GM18507 (cell line): ENCODE data around the gene ANGEL1.

Experiments
- DNase-seq: peaks from one replicate; pipeline ENCODE4 v3.0.0; 2011; ENCODE audit warnings: low read depth; ENCODE audit not compliant: insufficient read length; ENCODE audit errors: extremely low spot score
- FAIRE-seq: peaks from 2 replicates; lab custom pipeline; 2011; peaks lifted over from hg19 to GRCh38; lab: Jason Lieb, UNC

ANGEL1 gene

DNA sequence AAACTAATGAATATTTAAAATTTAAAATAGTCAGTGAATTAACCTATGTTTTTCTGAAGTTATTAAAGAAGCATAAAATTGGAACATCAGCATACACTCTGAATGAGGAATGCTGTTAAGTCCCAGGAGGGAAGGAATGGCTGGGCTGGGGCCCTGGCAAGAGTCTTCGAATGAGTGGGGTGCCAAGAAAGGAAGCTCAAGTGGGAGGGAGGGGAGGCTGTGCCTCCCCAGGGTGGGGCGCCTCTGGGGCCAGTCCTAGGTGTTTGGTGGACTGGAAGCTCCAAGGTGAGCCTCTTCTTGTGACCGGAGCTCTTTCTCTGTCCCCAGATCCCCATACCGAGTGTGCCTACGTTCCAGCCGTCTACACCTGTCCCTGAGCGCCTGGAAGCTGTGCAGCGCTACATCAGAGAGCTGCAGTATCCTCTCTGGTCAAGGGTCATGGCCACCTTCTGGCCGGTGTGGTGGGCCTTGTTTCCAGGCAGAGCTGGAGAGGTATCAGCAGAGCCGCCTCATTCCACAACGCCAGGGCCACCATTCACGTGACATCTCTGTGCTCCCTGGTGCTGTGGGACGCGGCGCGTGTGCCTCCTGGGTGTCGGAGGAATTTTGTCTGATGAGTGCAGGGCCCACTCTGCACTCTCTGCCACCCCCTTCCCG is 42.9 kb downstream of the ANGEL1 start:
- no peak for FAIRE-seq
- DNase-seq = no peak

DNA sequence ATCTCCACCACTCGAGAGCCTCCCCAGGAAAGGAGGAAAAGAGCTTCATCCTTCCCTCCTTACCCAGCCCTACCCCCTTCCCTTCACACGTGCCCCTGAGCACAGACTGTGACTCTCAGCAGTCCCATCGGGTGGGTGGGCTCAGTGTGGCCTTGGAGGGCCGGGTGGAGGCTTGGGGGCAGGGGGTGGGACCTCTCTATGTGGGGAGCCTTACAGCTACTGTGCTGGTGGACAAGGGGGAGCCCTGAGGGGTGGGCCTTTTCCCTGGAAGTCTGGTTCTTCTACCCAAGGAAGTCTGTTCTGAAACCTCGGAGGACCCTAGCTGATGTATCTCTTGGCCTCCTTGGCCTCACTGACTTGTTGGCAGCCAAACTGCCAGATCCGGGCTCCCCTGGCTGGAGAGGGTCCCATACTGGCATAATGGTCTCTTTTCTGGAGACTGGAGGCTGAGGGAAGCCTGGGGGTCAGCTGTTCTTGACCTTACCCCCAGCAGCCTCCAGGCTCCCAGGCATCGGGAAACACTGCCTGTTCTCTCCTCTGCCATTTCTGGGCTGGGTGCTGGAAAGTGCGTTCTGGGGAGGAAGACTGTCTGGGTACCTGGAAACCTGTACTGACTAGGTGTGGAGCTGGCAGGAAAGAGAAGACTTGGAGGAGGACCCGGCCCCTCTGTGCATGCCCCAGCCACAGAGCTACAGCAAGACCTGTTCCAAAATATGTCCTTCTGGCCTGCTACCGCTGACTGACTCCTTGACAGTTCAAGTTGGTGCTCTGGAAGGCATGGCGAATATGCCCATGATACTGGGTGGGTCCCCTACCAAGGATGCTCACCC is 43.8 kb downstream of the ANGEL1 start:
- no peak for DNase-seq
- no peak for FAIRE-seq

DNA sequence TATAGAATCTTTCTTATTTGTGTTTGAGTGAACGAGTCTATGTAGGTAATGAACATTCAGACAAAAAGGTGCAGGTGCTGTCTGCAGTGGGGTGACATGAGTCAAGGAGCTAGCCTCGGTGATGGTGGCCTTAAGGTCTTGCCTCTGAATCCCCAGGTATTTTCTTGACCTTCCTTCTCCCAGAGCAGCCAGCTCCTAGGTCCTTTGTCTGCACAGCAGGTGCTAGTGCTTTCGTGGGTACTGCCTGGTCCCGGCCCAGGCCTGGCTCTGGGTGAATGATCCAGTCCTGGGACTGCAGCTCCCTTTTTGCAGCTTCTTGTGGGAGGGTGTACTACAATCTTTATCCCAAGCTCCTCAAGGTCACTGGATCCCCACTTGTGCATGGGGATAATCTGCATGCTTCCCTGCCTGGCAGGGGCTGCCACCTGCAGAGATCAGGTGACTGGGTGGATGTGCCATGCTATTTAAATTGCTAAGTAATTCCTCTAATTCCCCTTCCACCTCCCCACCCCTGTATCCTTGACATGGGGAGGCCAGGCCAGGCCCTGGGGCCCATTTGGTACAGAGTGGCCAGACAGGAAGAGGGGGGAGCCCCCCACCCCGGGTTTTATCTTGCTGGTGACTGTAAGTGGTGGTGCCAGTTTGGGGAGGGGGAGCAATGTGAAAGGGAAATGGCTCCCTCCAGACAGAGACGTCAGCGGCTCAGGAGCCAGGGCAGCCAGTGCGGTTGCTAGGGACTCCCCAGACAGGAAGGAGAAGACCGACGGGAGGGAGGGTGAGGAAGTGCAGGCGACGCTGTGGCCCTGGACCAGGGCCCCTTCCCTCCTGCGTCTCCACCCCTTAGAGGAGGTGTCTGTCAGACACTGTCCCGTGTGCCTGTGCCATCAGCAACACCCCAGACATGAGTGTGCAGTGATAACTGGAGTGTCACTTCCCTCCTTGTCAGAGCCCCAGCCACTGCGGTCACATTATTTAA is 44.7 kb downstream of the ANGEL1 start:
- peak; percentile 91 for FAIRE-seq
- peak; percentile 72 for DNase-seq

DNA sequence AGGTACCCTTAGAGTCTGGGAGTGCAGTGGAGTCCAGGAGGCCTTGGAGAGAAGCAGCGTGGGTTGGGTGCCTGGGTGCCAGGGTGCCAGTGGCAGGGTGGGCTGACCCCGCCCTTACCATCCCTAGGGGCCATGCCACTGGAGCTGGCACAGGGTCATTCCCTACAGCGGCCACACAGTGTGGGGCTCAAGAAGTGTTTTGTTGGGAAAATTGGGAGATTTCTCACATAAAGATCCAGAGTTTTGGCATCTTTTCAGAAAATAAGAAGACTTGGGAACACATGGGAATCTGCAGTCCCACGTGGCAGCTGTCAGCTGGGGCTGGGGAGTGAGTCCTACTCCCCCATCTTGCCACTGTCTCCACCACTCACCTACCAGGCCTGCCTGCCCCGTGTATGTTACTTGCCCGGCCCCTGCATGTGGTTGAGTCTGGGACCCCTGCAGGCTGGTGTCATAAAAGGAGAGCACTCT is 47.2 kb downstream of the ANGEL1 start:
- DNase-seq (no peak), FAIRE-seq (no peak)

DNA sequence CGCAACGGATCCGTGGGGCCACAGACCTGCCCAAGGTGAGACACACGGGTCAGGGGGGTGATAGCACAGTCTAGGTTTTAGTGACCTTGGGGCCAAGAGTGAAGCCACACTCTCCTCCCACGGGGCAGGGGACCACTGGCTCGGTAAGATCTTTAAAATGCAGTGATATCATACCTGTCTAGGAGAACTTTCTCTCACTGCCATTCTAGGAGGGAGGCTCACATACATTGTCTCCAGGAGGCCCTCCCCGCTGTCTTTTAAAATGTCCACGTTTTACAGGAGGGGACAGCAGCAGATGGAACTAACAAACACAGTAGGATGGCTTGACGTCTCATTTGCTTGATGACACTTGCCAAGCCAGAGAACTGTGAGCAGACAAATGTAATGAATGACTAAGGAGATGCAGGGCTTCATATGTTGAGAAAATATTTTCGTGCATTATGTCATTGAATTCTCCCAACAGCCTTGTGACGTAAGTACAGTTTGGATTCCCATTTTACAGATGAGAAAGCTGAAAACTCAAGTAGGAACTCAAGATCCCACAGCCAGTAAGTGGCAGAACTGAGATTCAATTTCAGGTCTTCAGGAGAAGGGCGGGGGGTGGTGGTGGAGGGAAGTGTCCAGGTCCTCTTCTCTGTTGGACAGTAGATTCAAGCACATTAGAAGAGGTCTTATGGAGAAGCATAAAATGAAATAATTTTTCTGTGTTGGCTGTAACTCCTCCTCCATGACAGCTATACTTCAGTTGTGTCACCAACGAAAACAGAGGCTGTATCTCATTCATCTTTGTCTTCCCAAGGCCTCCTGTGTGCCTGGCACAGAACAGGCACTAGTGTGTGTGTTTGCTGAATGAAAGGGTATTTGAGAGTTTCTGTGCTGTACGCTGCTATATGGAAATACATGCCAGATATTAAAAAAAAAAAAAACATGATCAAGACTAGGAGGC is 49.3 kb downstream of the ANGEL1 start:
- DNase-seq = no peak

DNA sequence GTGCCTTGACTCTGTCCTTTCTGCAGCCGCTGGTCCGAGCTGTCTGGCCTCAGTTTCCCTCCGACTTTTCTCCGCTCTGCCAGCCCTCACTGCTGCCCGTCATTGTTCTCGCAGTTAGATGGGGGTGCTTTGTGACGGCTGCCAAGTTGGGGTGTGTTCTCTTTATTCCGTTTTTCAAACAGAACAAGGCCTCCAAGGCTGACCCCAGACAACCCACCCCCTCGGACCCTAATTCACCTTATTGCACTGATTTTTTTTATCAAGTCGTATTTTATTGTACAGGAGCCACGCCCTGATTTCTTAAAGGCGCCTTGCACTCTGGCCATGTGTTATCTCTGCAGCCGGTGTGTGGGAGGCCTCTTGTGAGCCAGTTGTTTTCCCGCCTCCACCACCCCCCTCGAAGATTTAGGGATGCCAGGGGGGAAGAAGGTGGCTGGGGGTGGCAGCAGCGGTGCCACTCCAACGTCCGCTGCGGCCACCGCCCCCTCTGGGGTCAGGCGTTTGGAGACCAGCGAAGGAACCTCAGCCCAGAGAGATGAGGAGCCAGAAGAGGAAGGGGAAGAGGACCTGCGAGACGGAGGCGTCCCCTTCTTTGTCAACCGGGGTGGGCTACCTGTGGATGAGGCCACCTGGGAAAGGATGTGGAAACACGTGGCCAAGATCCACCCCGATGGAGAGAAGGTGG is 50.1 kb downstream of the ANGEL1 start:
- FAIRE-seq (no peak), DNase-seq (no peak)

More for the DNA sequence above, 49.3 kb downstream of the ANGEL1 start:
- no peak for FAIRE-seq

DNA sequence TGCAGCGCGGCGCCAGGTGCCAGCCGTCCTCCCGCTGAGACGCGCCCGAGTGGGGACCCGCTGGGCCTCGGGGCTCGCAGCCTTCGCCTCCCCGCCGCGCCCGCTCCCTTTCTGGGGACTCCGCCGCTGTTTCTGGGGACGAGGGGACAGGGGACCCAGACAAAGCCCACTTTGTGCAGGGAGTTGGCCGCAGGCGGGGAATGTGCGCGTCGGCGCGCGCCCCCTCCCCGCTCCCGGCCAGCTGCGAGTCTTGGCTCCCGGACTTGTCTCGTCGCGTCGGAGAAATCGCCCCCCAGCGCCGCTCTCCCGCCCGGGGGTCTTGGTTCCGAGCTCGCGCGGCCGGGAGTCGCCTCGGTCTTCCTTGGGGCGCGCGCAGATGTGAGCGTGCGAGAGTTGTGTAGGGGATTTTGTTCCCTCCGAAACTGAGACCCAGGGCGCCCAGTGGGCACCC is 50.7 kb downstream of the ANGEL1 start:
- DNase-seq = no peak
- FAIRE-seq = no peak

DNA sequence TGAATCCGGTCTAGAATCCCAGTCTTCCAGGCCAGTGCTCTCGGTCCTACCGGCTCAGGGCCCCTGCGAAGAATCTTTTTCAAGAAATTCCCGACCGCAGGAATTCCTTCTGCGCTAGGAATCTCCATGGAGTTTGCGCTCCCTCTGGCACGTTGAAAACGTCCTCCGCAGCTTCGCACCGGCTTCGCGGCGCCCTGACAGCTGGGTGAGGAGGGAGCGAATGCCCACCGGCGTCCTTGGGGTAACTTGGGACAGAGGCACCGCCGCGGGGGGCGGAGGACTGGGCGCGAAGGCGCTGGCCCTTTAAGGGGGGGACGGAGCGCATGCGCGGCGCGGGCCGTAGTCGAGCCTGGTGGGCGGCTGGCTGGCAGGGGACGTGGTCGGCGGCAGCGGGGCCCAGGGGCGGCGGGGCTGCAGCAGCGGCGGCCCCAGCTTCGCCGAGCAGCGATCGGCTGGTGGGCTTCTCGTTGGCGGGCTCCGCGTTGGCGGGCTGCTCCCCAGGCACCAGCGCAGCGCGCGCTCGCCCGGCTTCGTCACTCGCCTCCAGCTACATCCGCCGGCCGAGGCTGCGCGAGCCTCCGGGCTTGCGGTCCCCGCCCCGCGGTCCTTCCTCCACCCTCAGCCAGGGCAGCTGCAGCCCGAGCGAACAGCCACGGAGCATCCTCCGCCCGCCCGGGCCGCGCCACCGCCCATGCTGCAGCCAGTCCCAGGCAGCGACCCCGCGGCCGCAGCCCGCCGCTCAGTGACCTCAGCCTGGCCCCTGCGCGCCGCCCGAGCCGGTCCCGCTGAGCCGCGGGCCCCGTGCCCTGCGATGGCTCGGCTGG is 51.3 kb downstream of the ANGEL1 start, which contains the start of gene VASH1:
Gene VASH1 (plus strand): TSS at position 333 of the 824 bp plus-strand sequence. CDS start 1,354 bp downstream, outside the sequence.
- FAIRE-seq = peak; percentile 59
- peak; percentile 81 for DNase-seq

DNA sequence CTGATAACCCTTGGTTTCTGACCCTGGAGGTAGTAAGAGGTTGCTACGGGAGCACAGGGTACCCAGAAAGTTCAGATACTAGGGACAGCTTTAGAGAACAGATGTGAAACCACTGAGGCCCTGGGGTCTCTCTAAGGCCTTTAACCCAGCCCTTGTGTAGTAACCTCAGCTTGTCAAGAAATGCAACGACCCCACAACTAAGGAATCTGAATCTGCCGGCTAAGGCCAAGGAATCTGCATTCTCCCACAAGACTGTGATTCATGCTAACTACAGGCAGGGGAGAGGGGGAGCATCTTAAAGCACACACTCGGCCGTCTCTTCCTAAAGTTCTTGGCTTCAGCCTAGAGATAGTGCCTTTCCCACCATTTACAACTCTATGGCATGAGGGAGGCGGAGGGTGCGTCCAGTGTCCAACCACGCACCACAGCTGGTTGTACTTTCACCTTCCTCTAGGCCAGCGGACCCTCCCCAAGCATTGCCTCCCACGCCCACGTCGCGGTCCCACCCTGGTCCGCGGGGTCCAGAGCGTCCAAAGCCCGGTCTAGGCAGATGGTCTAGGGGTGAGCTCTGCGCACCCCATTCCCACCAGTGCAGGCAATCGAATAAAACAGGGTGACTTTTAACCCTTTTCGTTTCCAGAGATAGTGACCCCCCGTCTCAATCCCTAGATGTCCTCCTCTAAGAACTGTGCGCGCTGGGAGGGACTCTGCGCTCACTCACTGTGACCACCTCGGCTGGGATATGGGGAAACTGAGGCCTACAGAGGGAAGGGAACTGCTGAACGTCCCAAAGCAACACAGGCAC is 52.1 kb downstream of the ANGEL1 start:
- DNase-seq (no peak), FAIRE-seq (no peak)

DNA sequence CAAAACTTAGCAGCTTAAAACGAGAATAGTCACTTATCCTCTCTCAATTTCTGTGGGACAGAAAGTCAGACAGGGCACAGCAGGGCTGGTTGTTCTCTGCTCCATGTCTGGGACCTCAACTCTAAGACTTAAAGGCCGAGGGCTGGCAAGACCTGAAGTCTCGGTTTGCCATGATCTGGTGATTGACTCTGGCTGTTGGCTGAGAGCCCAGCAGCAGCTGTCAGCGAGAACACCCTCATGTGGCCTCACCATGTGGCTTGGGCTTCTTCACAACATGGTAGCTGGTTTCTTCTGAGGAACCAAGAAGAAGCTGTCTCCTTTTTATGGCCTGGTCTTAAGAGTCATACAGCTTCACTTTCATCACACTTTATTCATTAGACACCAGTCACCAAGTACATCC is 53.1 kb downstream of the ANGEL1 start:
- FAIRE-seq (no peak), DNase-seq (no peak)

DNA sequence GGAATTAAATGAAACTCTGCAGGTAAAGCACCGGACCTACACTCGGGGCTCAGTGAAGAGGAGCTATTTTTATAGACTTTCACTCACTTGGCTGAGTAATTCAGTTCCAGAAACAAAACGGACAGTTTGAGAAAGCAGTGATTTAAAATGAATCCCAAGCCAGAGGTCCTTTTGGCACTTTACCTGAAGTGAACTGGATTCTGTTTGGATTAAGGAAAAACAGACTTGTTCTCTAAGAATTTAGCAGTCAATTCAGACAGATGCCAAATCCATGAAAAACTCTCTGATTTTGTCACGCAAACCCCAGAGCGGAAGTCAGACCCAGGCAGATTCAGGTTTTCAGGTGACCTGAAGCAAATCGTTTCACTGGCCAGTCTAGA is 56.3 kb downstream of the ANGEL1 start:
- DNase-seq = no peak
- FAIRE-seq = no peak

DNA sequence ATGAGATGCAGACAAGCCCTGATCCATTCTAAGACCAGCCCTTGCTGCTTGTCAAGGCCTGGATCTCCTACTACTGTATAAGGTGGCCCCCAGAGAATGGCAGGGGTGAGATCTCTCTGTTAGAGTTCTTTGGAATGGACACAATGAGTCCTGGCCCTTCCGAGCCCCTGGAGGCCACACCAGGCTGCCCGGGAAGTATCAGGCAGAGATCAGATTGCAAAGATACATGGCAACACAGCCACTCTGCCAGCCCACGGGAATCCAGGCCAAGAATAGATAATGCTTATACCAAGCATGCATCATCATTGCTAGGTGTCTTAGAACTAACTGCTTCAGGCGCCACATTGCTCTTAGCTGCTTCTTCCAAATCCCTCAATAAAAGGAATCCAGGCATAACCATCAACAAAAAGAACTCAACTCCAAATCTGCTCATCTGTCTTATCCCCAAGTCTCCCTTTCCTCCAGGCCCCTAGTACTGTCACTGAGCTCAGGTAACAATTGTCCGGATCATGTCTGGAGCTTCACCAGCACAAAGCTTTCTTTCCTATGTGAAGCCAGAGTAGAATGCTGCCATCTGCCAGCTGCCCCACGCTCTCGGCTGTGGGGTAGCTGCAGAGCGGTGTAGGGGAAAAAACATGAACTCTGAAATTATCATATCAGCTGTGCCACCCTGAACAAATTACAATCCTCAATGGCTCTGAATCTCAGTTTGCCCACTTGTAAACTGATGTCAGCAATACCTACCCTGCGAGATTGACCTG is 56.9 kb downstream of the ANGEL1 start:
- DNase-seq (no peak), FAIRE-seq (no peak)

DNA sequence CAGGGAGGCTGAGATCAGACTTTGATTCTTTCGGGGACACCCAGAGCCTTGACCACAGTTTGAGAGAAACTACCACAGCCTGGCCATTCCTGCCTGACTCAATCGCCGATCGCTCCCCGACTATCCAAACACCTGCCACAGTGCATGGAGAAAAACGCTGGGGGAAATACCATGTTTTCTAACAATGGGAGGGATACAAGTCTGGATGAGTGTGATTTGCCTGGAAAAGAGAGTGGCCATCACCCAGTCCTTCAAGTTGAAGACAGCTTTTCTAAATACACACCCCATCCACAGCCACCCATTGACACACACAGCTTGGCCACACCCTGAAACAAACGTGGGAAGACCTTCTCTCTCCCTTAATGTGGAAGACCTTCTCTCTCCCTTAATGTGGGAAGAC is 58.1 kb downstream of the ANGEL1 start:
- no peak for DNase-seq
- no peak for FAIRE-seq

DNA sequence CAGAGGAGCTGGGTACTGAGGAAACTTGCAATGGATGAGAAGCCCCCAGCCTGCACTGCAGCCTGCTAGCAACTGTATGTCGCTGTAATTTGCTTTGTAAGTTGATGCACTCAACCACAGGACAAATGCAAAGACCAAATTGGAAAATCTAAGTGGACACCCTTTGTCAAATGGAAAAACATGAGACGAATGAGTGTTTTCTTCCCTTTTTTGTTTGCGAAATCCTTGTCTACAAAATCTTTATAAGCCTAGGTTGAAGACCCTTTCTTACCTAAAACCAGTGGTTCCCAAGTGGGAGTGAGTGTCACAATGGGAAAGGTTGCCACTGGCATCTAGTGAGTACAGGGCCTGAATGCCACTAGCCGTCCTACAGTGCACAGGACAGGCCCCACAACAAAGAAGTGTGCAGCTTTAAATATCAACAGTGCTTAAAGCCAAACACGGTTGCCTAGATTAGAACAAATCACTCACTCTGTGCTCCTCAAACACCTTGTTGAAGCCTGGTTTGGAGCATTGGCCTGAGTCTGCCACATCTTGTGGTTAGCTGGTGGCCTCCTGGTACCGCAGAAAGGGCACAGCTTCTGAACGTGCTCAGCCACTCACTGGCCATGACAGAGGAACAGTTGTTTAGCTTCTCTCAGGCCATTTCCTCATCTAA is 59.0 kb downstream of the ANGEL1 start:
- DNase-seq (no peak), FAIRE-seq (no peak)

DNA sequence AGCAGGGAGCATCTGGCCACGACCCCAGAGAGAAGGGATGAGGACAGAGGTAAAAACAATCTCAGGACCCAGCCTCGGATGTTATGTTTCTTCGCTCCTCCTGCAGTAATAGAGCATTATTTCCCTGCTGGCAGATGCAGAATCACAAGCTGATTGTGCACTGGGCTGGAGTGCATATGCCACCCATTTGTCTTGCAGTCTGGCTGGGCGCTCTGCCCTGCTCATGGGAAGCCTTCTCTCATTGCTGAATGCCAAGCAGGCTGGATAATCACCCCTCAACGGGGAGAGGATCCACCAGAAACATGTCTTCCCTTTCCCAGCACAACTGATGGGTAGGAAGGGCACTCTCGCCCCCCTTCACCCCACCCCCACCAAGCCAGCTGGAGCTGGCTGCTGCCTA is 59.9 kb downstream of the ANGEL1 start:
- DNase-seq = no peak
- no peak for FAIRE-seq
